ENCODE data around the gene SGO2. TPM values are rescaled to one million over a fixed set of nuclear protein-coding genes. Genes with fewer than 3 reads are reported as not detected.

The SGO2 gene
- total and polyA plus RNA-seq, 2 of the 13 experiments (the other 11 are each of a cell fraction or from before 2014, with no cell fraction given): 5.1 to 16.2 TPM

DNA sequence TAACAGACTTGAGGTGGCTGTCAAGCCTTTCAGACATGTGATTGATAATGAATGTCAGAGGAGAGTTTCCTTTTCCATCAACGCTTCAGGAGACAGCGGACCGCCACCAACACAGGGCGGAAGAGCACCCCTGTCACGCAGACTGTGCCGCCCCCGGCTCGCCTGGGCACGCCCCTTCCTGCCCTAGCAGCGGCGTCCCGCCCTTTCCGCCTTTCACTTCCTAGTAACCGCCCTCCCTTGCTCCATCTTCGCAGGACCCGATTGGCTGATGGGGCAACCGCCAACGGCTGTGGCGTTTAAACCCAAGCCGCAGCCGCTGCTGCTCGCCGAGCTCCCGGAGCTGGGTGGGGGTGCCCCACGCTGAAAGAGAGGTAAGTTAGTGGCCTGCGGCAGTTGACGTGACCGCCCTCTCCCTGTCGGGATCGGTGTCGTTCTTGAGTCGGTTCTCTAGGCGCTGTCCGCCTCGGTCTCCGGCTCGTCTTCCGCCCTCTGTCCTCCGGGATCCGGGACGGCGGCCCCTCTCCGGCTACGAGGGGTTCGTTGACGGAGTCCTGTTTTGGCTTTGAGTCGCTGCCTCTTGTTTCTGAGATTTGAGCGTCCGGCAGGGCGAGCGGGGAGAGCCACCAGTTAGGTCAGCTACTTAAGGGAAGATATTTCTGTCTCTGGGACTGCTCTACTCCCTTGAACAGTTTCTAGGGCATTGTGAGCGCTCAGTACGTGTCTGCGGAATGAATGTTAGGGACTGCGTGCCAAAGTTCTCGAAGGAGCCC, at the start of gene SGO2 (continued):
- TF ChIP-seq ZHX2 (IDR thresholded peaks at IDR 0.05; ENCODE audit: low read depth): peak; percentile 77; the same call in 1 of the 2 replicates
- no peak for TF ChIP-seq ZHX2 (CRISPR knock-in tag; IDR thresholded peaks at IDR 0.05; ENCODE audit: borderline replicate concordance)
- no peak for TF ChIP-seq FOXP1 (IDR thresholded peaks at IDR 0.05)
- peak; percentile 40 for TF ChIP-seq FOXP1 (CRISPR knock-in tag; IDR thresholded peaks at IDR 0.05)
- TF ChIP-seq FLYWCH1 (CRISPR knock-in tag; IDR thresholded peaks at IDR 0.05): no peak
- no peak for TF ChIP-seq RORA (CRISPR knock-in tag; IDR thresholded peaks at IDR 0.05)
- TF ChIP-seq ZNF263 (CRISPR knock-in tag; IDR thresholded peaks at IDR 0.05): no peak; the same call in 1 of the 2 replicates
- no peak; the same call in 1 of the 2 replicates for TF ChIP-seq GATA4 (IDR thresholded peaks at IDR 0.05; ENCODE audit: borderline replicate concordance, low read depth)
- TF ChIP-seq, protein P1, sequence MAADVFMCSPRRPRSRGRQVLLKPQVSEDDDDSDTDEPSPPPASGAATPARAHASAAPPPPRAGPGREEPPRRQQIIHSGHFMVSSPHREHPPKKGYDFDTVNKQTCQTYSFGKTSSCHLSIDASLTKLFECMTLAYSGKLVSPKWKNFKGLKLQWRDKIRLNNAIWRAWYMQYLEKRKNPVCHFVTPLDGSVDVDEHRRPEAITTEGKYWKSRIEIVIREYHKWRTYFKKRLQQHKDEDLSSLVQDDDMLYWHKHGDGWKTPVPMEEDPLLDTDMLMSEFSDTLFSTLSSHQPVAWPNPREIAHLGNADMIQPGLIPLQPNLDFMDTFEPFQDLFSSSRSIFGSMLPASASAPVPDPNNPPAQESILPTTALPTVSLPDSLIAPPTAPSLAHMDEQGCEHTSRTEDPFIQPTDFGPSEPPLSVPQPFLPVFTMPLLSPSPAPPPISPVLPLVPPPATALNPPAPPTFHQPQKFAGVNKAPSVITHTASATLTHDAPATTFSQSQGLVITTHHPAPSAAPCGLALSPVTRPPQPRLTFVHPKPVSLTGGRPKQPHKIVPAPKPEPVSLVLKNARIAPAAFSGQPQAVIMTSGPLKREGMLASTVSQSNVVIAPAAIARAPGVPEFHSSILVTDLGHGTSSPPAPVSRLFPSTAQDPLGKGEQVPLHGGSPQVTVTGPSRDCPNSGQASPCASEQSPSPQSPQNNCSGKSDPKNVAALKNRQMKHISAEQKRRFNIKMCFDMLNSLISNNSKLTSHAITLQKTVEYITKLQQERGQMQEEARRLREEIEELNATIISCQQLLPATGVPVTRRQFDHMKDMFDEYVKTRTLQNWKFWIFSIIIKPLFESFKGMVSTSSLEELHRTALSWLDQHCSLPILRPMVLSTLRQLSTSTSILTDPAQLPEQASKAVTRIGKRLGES (CRISPR knock-in tag; IDR thresholded peaks at IDR 0.05; ENCODE audit: borderline replicate concordance): no peak
- peak; percentile 86 for TF ChIP-seq RXRA (CRISPR knock-in tag; IDR thresholded peaks at IDR 0.05)
- TF ChIP-seq CHD2 (IDR thresholded peaks at IDR 0.05; ENCODE audit: low read depth, low read length): peak; percentile 26; the same call in 1 of the 2 replicates
- peak; percentile 59; the same call in 1 of the 2 replicates for TF ChIP-seq FOXC1 (CRISPR knock-in tag; IDR thresholded peaks at IDR 0.05; ENCODE audit: borderline replicate concordance)
- TF ChIP-seq POLR2A (IDR thresholded peaks at IDR 0.05; ENCODE audit: insufficient read depth in 1 of 2, low read depth in 2 of 2, low read length in 2 of 2): peak; percentile 80 to 95
- TF ChIP-seq, protein P2, sequence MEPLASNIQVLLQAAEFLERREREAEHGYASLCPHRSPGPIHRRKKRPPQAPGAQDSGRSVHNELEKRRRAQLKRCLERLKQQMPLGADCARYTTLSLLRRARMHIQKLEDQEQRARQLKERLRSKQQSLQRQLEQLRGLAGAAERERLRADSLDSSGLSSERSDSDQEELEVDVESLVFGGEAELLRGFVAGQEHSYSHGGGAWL (CRISPR knock-in tag; IDR thresholded peaks at IDR 0.05): peak; percentile 75
- TF ChIP-seq ZNF83 (CRISPR knock-in tag; IDR thresholded peaks at IDR 0.05; ENCODE audit: borderline replicate concordance): peak; percentile 12; the same call in 1 of the 2 replicates
- TF ChIP-seq BORCS8-MEF2B (CRISPR knock-in tag; IDR thresholded peaks at IDR 0.05): peak; percentile 99
- TF ChIP-seq TOPORS (CRISPR knock-in tag; IDR thresholded peaks at IDR 0.05): peak; percentile 96; the same call in 1 of the 2 replicates
- no peak for TF ChIP-seq CEBPZ (IDR thresholded peaks at IDR 0.05; ENCODE audit: low read length)

Data from HepG2 (cell line).